Colon (tissue), 2 donors: ENCODE results near the gene PEX7.
"Not testable (repeated sequence)": the region's sequence is repeated elsewhere in the genome, so short reads cannot be mapped to it uniquely, and the experiment has no call there.

Experiments used
- FAIRE-seq: peaks from 2 replicates; lab custom pipeline; 2012; peaks lifted over from hg19 to GRCh38; lab: Jason Lieb, UNC
- donor health status: control.
- donor health status: control.

PEX7 gene

DNA sequence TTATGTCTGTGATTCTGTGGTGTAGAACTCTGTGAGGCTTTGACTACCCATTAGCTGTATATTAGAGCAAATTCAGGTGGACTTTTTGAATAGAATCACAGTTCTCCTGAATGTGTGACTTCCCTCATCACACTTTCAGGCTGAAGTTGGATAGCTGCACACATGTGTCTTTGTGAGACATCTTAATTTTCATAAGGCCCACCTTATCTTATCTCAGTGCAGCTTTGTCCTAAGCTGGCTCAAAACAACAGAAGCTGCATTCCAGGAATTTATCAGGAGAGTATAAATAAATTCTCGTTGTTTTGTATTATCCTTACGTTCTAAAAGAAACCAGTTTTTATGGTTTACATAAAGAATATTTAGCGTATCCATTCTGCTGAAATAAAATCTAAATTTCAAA lies 73.5 kb downstream of the PEX7 start:
- no peak for FAIRE-seq

DNA sequence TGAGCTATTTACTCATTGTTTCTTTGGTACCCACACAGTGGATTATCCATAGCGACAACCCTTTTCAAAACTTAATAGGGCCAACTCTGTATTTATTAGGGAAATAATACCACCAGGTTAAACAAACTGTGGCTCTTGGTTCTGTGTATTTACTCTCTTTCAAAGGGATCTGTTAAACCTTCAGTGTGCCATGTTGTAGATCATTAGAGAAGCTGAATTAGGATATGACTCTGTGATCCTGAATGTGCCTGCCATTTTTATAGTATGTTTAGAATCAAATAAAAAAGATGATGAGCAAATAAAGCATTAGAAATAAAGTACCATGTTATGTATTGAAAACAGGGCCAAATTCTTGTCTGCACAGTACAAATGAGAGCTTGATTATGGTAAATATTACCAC lies 74.7 kb downstream of the PEX7 start:
- no peak for FAIRE-seq

DNA sequence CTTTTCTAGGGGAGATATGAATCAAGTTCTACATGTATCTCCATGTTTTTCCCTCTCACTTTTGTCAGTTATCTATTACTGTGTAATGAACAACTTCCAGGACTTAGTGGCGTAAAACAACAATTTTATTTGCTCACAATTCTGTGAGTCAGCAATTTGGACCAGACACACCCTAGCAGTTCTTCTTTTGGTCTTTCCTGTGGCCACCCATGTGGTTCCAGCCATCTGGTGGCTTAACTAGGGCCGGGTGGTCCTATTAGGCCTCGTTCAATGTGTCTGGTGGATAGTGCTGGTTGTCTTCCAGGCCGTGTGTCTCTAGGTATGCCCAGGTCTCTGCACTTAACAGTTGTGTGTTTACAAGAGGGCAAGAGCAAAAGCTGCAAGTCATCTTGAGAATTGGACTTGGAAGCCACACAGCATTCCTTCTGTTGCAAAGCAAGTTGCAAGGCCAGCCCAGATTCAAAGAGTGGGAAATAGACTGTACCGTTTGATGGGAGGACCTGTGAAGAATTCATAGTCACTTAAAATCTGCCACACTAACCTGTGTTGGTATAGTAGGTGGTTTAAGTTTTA lies 78.9 kb downstream of the PEX7 start:
- no peak for FAIRE-seq

DNA sequence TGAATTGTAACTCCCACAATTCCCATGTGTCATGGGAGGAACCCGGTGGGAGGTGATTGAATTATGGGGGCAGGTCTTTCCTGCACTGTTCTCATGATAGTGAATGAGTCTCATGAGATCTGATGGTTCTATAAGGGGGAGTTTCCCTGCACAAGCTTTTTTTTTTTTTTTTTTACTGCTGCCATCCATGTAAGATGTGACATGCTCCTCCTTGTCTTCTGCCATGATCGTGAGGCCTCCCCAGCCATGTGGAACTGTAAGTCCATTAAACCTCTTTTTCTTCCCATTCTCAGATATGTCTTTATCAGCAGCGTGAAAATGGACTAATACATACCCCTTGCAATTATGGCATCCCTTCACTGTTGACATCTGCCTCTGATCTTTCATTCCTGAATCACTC lies 82.1 kb downstream of the PEX7 start:
- not testable (repeated sequence) for FAIRE-seq

DNA sequence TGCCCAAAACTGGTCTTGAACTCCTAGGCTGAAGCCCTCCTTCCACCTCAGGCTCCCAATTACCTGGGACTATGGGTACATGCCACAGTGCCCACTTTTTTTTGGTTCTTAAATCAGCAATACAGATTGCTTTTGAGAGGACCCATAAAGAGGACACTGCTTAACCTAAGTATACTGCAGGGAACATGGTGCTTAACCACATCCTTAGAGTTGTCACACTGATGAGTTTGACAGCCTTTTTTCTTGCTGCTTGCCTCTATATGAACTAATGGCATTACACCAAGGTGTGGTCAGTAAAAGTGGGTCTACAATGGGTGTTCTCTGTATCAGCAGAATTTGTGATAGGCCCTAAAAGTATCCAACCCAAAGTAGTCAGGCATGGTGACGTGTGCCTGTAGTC lies 92.6 kb downstream of the PEX7 start:
- no peak for FAIRE-seq

DNA sequence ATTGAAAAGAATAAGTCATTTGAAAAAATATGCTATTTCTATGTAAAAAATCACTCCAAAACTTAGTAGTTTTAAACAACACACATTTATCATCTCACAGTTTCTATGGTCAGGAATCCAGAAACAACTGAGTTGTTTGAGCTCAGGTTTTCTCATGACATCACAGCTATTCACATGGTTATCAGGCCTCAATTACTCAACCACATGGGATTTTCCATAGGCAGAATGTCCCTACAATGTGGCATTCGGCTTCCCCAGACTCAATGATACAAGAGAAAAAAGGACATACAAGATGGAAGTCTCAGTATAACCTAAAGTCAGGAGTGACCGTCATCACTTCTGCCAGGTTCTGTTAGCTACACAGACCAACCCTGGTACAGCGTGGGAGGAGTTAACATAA lies 96.3 kb downstream of the PEX7 start:
- FAIRE-seq, result no peak

DNA sequence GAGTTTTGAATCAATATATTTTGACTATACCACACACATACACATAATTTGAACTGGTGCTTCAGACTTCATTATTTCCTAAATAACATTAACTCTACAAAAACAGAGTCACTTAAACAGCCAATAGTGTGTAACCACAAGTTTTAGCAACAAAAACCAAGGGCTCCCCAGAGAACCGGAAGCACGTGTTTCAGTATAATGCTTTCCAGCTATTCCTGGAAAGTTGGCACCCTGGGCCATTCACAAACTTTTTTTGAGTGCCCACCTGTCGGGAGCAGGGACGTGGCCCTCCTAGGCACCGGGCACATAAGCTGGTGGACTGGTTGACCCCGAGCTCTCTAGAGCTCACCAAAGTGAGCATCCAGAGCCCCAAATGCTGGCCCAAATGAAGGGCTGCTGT lies 97.8 kb downstream of the PEX7 start:
- FAIRE-seq, result no peak

DNA sequence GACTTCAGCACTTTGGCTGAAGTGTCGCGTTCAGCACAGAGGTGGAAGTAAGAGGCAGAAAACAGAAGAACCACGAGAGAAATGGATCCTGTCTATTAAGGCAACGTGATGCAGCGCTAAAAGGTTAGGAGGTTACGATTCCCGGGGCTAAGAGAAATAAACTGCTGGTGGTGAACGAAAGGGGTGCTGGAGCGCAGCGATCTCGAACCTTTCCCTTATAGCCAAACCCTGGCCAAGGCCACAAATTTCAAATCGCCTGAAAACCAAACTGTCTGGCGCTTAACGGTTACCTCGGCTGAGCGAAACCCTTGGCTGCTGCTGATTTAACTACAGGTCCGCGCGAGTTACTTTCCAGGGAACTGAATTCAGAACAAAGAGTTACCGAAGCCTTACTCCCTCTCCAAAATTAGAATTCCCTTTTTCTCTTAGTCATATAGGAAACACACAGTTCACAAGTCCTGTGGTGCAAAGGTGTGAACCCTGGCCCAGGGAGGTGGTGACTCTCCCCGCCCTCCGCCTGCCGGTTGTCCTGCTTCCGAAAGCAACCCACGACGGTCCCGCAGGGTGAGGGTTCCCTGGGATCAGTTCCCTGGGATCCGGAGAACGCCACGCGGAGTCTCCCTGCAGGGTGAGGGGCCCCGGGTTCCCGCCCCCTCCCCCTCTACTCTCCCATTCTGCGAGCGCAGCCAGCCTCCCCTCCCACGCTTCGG lies 98.4 kb downstream of the PEX7 start:
- FAIRE-seq, result no peak

DNA sequence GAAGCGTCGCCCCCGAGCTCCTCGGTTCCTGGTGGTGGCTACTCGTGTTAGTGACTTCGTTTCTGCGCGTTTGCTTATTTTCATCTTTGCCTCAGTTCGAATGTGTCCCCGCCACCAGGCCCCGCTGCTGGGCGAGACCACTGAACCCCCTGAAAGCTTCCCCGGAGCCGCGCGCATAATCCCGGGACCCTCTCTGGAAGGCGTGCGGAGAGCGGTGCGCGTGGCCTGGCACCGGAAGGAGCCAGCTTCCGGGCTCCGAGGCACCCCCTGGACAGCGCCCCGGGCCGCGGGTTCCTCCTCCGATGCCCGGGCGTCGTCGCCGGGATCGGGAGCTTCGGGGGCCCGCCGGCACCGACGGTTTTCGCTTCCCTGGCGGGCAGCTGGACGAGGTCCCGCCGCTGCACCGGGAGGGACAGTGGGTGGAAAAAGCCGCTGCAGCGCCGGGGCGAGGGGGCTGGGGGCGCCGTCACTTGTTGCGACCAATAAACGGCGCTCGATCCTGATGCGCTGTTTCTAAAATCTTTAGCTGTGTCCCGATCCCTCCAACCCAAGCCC lies 99.1 kb downstream of the PEX7 start:
- FAIRE-seq, result no peak

DNA sequence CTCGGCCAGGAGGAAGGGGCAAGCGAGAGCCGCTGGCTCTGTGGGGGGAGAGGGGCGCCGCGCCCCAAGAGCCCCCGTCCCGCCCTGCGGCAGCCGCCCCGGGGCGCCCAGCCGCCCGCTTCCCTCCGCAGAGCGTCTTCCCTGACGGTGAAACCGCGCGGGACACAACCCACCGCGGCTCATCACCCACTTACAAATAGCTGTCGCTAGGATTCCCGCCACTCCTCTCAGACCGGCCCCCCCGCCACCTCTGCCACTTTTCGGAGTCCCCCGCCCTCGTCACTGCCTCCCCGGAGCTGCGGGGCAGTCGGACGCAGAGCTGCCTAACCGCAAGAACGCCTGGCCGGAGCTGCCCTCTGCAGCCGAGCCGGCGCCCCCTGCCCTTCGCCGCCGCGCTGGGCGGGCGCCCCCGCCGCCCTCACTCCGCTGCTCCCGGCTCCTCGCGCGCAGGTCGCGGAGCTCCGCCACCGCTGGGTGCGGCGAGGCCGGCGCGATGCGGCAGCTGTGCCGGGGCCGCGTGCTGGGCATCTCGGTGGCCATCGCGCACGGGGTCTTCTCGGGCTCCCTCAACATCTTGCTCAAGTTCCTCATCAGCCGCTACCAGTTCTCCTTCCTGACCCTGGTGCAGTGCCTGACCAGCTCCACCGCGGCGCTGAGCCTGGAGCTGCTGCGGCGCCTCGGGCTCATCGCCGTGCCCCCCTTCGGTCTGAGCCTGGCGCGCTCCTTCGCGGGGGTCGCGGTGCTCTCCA lies 99.7 kb downstream of the PEX7 start, which contains the start of gene SLC35D3:
Gene SLC35D3 (plus strand): TSS at position 366 of the 749 bp plus-strand sequence. CDS start 128 bp downstream, at position 494.
- no peak for FAIRE-seq

DNA sequence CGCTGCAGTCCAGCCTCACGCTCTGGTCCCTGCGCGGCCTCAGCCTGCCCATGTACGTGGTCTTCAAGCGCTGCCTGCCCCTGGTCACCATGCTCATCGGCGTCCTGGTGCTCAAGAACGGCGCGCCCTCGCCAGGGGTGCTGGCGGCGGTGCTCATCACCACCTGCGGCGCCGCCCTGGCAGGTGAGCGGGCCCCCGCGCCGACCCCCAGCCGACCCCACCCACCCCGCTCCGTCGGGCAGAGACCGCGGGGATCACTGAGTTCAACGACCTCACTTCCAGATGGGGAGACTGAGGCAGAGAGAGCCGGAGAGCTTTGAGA lies 100.3 kb downstream of the PEX7 start:
- no peak for FAIRE-seq

DNA sequence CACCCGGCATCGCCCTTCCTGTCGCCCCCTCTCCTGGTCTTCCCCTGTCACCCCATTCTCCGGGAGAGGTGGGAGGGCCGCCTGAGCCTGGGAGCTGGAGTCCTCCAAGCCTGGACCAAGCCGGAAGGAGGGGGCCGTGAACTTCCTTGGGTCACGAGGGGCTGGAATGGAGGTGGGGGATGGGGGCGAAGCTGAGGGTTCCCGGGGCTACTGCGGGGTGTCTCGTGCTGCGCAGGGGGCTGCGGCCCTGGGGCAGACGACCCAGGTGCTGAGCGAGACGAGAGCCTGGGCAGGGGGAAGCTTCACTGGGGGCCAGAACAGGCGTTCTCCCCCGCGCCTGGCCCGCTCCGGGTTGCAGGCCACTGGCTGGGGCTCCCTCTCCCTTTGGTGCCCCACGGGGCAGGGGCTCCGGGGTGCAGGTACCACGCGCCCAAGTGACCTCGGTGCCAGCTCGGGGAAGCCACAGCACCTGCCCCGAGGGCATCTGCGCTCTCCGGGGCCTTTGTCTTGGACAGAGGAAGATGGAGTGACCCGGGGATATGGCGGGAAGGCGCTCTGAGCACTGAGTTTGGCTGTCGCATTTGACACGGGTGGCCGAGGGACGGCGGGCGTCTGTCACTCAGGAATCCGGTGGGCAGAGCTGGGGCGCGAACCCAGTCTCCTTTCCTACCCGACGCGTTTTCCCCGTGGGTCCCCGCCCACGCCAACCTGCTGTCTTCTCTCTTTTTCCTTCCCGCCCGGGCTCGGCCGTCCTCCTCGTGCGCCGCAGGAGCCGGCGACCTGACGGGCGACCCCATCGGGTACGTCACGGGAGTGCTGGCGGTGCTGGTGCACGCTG lies 100.9 kb downstream of the PEX7 start:
- no peak for FAIRE-seq

DNA sequence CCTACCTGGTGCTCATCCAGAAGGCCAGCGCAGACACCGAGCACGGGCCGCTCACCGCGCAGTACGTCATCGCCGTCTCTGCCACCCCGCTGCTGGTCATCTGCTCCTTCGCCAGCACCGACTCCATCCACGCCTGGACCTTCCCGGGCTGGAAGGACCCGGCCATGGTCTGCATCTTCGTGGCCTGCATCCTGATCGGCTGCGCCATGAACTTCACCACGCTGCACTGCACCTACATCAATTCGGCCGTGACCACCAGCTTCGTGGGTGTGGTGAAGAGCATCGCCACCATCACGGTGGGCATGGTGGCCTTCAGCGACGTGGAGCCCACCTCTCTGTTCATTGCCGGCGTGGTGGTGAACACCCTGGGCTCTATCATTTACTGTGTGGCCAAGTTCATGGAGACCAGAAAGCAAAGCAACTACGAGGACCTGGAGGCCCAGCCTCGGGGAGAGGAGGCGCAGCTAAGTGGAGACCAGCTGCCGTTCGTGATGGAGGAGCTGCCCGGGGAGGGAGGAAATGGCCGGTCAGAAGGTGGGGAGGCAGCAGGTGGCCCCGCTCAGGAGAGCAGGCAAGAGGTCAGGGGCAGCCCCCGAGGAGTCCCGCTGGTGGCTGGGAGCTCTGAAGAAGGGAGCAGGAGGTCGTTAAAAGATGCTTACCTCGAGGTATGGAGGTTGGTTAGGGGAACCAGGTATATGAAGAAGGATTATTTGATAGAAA lies 101.7 kb downstream of the PEX7 start:
- no peak for FAIRE-seq

DNA sequence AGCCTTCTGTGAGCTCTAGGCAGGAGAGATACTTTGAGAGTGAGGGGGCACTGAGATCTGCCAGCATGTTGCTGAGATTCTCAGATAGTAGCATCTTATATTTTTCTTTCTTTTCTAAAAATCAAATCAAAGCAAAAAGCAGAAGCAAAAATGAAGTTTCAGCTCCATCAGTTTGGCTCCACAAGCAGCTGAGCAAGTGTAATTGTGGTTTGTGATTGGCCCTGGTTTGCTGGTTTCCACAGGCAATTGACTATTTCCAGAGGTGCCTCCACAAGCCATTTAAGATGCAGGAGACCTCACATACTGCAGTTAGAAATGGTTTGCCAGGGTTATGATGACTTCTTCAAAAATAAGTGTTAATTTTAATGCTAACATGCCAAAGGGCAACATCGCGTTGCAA lies 104.0 kb downstream of the PEX7 start:
- FAIRE-seq, result no peak

DNA sequence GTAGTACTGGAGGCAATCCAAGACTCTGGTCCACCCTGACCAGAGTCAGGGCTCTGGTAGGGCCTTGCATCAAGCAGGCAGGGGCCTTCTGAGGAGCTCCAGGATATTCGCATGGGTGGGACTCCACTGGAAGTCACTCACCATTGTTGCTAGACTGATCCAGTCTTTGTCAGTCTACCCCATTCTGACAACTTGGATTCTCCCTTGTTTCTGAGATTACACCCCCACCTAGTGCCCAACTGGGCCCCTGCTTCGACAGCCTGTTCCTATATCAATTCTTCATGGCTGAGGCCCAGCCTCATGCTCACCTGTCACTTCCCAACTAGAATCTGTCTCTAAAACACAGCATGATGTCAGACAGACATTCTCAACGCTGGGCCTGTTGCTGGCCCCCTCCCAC lies 104.9 kb downstream of the PEX7 start:
- no peak for FAIRE-seq

DNA sequence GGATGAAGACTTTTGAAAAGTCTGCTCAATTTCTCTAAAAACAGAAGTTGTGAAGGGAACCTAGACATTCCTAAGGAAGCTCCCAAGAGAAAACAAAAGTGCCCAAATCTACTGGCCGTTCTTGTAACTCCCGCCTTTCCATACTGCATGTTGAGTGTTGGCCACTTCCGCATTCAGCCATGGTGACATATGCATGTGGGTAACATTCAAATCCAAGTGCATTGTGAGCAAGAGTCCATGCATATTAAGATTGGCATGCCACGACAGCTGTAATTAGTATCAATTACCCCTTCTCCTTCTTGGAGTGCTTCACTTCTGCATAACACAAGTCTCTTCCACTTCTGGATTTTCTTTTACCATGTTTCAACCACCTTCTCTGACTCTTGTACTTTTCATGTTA lies 108.1 kb downstream of the PEX7 start:
- no peak for FAIRE-seq

DNA sequence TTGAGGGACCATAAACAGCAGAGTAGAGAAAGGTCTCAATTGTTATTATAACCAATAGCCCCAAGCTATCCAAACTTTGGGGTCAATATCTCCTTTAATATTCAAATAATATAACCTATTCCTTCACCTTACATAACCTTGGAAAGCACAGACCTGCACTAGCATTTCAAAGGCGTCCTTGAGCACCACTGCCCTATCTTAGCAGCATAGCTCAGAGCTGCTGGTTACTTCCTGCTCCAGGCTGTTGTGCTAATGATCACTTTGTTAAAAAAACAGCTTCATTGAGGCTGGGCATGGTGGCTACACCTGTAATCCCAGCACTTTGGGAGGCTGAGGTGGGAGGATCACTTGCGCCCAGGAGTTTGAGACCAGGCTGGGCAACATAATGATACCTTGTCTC lies 110.2 kb downstream of the PEX7 start:
- FAIRE-seq, result no peak

DNA sequence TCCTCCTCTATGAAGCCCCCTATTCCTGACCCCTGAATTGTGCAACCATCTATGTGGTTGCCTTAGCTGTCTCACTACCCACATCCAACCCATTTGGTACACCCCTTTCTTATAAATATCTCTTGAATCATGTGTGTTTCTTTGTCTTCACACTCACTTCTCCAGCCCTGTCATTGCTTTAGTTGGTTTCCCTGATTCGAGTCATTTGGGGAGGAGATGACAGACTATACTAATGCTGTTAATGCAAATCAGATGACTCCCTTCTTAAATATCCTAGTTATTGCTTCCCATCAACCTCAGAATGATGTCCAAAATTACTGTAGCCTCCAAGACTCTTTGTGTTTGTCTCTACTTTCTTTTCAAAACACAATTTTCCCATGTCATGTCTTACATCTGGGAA lies 122.7 kb downstream of the PEX7 start:
- no peak for FAIRE-seq

DNA sequence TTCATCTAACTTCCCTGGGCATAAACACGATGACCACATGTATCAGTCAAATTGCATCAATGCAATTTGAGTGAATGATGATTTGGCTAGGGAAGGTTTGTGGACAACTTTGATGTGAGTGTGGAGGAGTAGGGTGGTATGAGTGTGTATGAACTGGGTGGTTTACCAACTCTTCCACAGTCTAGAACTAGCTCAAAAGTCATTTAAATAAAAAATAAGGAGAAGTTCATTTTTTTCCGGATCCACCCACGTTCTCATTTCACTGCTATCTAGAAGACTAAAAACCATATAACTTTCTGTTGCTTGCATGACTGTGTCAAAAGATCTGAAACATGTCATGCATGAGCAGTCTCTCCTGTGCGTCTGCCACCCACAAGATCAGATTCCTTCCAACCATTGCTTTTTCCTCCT lies 123.3 kb downstream of the PEX7 start:
- no peak for FAIRE-seq

DNA sequence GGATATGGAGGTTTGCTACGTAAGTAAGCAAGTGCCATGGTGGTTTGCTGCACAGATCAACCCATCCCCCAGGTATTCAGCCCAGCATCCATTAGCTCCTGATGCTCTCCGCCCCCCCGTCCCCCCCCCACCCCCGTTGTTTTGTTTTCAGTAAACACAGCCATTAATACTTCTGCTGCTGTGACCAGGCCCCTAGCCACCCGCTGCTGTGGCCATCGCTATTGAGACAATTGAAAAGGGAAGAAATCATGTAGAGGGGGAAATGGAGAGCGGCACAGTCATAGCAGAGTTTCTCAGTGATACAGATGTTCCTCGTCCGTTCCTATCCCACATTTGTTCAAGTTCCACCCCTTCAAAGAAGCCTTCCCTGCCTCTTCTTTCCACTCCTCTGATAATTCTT lies 124.6 kb downstream of the PEX7 start:
- FAIRE-seq, result no peak

DNA sequence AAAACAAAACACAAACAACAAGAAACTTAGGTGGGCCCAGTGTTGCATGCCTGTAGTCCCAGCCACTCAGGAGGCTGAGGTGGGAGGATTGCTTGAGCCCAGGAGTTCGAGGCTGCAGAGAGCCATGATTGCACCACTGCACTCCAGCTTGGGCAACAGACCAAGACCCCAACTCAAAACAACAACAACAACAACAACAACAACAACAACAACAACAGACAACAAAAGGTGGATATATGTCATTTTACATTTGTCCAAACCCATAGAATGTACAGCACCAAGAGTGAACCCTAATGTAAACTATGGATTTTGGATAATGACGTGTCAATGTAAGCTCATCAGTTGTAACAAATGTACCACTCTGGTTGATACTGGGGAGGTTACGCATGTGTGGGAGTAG lies 127.6 kb downstream of the PEX7 start:
- not testable (repeated sequence) for FAIRE-seq
